ENCODE measurements around the gene FBLIM1. TPM values are rescaled to one million over a fixed set of nuclear protein-coding genes. Genes with fewer than 3 reads are reported as not detected.
A peak's percentile ranks its signal among the peaks of the same experiment; 100 is the strongest.

Gene FBLIM1
- total RNA-seq, 1 experiment from 2014 or later, result 64.7 TPM

GRCh38 chr1:15731735-15732685 lies 26.6 kb upstream of the FBLIM1 start:
- H4K8ac ChIP-seq (replicated peaks; ENCODE audit: insufficient read length, low read depth, low read length), result no peak overlapping the region
- Mint-ChIP-seq H3K4me3 (no peak overlapping the region), H3K27ac (peak overlapping the region in 1 of 3 experiments; percentile 44; a peak in 1 of 7 replicates)

More at GRCh38 chr1:15731735-15732685, 26.6 kb upstream of the FBLIM1 start:
- H2AK5ac ChIP-seq (ENCODE audit: insufficient read length, low read length), result no peak overlapping the region
- no peaks in the 10 kb centered on the region for H3K27me3 ChIP-seq (ENCODE audit: insufficient read depth, low read length)
- H2AFZ ChIP-seq (ENCODE audit: low read length), result no peak overlapping the region
- no peak overlapping the region for H2BK12ac ChIP-seq (ENCODE audit: insufficient read length, low read depth, low read length)
- no peak overlapping the region for H3K56ac ChIP-seq (ENCODE audit: insufficient read length, low read depth, low read length)
- no peak for TF ChIP-seq CTCF (conservative IDR thresholded peaks at IDR 0.05)
- H3K27ac ChIP-seq (ENCODE audit: insufficient read length, low read depth, low read length), result no peak overlapping the region
- H3K9me3 Mint-ChIP-seq, result no peaks in the 10 kb centered on the region
- no peak overlapping the region for H3K4me2 ChIP-seq (ENCODE audit: insufficient read depth, insufficient read length, low read length)
- no peak overlapping the region for H3K4ac ChIP-seq (ENCODE audit: low read depth, low read length)
- no peaks in the 10 kb centered on the region for H3K4me1 Mint-ChIP-seq
- no peaks in the 10 kb centered on the region for H3K9me3 ChIP-seq (ENCODE audit: control insufficient read depth, low read depth, low read length)
- no peaks in the 10 kb centered on the region for H3K4me1 ChIP-seq (ENCODE audit: insufficient read depth, low read length)
- DNase-seq, result no peak
- no peak overlapping the region for H3T11ph ChIP-seq (ENCODE audit: low read length)
- H2BK5ac ChIP-seq (ENCODE audit: insufficient read length, low read length), result no peak overlapping the region
- whole genome bisulfite sequencing (ENCODE audit: extremely low coverage, insufficient read length, low lambda C conversion rate), result no CpG with 5 or more reads among the region's 39 CpGs
- no peaks in the 10 kb centered on the region for H4K20me1 ChIP-seq (ENCODE audit: control insufficient read depth, insufficient read depth, insufficient read length)
- H3K23ac ChIP-seq (ENCODE audit: insufficient read length, low read depth, low read length), result no peak overlapping the region
- H3K9ac ChIP-seq (ENCODE audit: extremely low read depth, insufficient read length, low read length), result no peak overlapping the region
- H3K14ac ChIP-seq (ENCODE audit: insufficient read depth, low read length), result no peak overlapping the region
- no peak overlapping the region for H2BK20ac ChIP-seq (ENCODE audit: low read depth, low read length, poor library complexity, severe bottlenecking)
- H3K23me2 ChIP-seq (ENCODE audit: insufficient read length, low read depth, low read length, poor library complexity, severe bottlenecking), result no peaks in the 10 kb centered on the region
- no peaks in the 10 kb centered on the region for H3K79me2 ChIP-seq (ENCODE audit: insufficient read depth, low read length)
- no peak overlapping the region for H2BK120ac ChIP-seq (ENCODE audit: low read depth, low read length, poor library complexity, severe bottlenecking)
- no peak overlapping the region for H3K18ac ChIP-seq (ENCODE audit: insufficient read length, low read depth, low read length)
- H3K27me3 Mint-ChIP-seq (ENCODE audit: low read depth), result no peaks in the 10 kb centered on the region
- peaks cover 10 to 42% (median 35%) of the 10 kb centered on the region in 3 experiments; a peak in 5 of 7 replicates for H3K36me3 Mint-ChIP-seq (ENCODE audit: insufficient read depth in 1 of 3, low read depth in 3 of 3)
- no peaks in the 10 kb centered on the region for H3K79me1 ChIP-seq (ENCODE audit: insufficient read depth, low read depth, low read length, poor library complexity, severe bottlenecking)
- no peak overlapping the region for H2BK15ac ChIP-seq (ENCODE audit: low read depth, low read length)
- no peak overlapping the region for H4K5ac ChIP-seq (ENCODE audit: insufficient read length, low read depth, low read length)
- H4K91ac ChIP-seq (ENCODE audit: insufficient read length, low read depth, low read length), result no peak overlapping the region
